GM19452 (cell line): ENCODE data around the gene SLC30A2.

Source experiments
- ATAC-seq: cut with Tn5 transposase; IDR thresholded peaks from one replicate; pipeline ENCODE4 v1.9.1; 2021; ENCODE audit not compliant: unreplicated experiment

The SLC30A2 gene

DNA sequence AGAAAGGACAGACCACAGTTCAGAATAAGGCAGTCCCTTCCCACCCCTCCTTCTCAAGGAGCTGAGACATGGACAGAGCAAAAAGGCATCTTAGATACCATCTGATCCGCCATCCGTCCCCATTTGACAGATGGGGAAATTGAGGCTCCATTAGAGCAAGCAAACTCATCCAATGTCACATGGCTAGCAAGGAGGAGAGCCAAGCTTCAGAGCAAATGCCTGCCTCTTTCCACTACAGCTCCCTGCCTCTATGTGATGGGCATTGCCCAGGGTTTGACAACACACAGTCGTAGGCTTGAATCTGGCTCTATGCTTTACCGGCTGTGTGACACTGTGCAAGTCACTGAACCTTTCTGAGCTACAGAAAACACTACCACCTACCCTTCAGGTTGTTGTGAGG is 3.9 kb downstream of the SLC30A2 start:
- ATAC-seq, result no peak

DNA sequence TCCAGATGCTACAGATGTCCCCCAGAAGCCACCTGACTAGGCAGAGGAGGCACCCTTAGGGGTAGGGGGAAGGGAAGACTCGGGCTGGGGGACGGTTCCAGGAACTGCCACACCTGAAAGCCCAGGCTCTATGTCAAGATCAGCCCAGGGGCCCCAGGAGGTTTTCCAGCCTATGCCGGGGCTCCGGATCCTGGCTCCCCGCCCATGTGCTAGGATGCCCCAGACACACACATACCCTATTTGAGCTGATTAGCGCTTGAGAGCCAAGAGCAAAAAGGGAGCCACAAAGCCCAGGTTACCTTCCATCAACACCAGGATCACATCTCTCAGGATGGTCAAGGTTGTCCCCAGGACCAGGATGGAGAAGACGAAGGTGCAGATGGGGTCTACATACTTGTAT is 4.5 kb downstream of the SLC30A2 start:
- ATAC-seq, result no peak

DNA sequence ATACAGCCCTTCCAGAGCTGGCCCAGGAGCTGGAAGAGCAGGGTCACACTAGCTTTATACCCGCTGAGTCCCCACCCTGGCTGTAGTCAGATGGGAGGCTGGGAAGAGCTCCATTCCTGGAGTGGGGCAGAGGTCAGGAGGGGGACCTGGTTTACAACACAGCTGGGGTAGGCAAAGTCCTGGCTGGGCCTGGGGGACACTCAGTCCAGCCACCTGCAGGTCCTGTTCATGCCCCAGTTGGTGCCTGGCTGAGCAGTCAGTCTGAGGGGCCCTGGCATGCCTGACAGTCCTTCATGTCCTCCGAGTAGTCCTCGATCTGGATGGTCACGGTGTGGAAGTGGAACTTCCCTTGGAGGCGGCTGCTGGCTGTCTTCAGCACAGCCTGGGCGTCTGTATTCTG is 7.0 kb downstream of the SLC30A2 start:
- no peak for ATAC-seq

DNA sequence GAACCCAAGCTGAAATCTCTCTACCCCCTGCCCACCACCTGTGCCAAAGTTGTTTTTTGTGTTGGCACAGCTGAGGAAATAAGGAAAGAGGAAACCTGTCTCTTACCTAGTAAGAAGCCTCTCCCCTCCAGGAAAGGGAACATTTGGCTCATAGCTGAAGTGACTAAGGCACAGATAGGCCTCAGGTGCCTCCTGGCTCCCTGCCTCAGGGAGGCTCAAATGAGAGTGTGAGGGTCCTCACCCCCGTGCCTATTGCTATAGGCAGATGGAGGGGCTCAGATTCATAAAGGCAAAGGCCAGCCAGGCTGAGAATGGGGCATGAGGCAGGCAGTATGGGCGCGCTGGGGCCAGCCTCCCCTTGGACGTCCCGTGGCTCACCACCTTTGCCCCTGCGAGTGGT is 7.4 kb downstream of the SLC30A2 start:
- no peak for ATAC-seq

DNA sequence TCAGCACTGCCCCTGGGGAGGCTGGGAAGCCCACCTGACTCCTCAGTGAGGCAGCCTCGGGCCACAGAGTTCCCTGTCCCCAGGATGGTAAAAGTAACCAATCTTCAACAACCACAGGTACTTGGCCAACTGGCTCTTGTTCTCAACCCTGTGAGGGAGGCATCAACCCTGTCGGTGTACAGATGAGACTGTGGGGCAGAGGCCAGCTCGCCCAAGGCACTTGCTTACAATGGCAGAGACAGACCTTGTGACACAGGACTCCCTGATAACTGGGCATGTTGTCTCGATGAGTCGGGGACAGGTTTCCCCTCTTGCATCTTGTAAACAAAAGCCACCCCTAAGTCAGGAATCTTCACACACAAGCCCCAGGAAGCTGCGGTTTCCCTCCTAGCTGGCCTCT is 8.0 kb downstream of the SLC30A2 start:
- ATAC-seq, result no peak

DNA sequence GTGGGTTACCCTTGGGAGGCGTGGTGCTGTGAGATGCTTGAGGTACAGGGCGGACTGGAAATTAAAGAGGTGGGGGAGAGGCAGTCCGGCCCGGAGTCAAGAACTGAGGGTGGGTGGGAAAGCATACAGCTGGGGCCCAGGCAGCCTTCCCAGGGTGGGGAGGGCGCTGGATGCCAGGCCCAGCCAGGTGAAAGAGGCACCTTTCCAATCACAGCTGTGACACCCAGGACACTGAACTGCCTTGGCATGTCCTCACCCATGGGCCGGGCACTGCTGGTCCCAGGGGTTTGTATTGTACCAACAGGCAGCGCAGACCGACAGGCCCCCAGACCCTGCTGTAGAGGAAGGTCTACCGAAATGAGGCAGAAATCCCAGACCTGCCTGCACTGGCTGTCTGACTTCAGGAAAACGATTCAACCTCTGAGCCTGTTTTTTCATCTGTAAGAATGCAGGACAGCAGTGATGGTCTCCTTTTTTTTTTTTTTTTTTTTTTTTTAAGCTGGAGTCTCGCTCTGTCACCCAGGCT is 9.1 kb downstream of the SLC30A2 start:
- no peak for ATAC-seq

DNA sequence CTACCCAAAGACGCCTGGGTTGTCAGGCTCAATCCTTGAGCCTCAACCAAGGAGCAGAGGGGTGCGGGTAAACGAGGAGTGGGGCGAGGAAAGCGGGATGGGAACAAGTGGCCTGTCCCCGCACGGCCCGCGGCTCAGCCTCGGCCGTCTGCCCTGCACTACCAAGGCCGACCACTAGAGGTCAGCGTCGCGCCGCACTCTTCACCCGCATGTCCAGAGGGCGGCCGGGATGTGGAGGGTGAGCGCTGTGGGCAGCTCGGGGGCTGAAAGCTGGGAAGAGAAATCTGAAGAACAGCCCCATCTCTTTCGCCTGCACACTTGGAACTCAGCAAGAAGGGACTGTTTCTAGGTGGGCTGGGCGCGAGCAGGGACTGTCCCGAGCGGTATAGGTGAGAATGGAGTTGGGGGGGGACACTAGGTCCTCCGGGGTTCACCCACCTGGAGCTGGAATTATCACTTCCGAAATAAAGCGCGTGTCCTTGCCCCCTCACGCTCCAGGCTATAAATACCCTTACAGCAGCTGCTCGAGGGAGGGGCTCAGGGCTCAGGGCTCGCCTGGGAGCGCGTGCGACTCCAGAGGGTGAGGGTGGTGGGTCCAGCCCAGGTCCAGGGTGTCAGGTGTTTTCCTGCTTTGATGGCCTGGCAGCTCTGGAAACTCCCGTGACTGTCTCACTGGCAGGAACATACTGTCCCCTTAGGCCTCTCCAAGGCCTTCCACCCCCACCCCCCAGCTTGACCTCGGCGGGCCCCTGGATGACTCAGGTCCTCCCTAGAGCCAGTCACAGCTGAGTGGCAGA is 9.8 kb downstream of the SLC30A2 start:
- ATAC-seq, result peak; percentile 60

DNA sequence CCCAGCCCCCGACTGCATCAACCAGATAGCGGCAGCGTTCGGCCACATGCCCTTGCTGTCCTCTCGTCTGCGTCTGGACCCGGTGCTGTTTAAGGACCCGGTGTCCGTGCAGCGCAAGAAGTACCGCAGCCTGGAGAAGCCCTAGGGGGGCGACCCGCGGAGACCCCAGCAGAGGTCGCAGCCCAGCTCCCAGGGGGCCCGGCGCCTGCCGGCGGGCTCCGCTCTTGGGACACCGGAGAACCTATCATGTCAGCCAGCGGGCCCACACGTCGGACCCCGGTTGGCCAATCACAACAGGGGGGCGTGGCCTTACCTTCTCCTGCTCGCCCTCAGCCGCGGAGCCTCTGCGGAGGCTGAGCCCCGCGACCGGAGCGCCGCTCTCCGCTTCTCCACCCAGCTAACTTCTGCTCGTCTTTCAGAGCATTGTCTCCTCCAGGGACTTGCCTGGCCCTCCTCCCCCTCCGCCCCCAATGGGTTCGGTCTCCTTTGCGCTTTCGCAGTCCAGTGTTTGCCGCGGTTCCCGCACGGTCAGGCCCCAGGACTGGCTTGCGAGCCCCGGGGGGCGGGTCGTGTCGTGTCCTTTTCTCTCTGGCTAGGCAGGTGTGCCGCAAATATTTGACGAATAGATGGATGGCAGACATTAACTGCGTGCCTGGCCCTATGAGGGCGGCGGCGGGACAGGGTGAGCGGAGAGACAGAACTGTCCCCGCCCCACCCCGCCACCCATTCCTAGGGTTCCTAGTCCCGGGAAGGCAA is 10.5 kb downstream of the SLC30A2 start:
- peak; percentile 86 for ATAC-seq

DNA sequence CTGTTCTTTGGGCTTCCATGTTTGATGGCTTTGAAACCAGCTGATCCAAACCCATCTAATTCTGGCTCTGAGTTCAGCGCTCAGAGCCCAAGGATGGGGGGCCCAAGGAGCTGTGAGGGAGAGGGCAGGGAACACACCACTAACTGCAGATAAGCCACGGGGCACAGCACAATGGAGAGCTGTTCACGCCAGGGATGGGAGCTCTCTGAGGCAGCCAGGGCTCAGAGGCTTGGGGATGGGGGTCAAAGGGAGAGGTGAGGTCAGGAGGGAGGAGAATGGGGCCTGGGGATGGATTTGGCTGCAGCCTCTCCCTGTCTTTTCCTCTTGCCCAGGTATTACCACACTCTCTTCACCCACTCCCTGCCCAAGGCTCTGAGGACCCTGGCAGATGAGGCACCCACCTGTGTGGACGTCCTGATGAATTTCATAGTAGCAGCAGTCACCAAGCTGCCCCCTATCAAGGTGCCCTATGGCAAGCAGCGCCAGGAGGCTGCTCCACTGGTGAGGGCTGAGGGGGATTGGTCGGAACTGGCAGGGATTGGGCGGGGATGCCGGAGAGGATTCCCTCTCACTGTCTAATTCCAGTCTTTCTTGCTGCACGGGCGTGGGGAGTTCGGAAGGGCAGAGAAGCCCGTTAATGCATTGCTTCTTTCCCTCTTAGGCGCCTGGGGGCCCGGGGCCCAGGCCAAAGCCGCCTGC is 11.3 kb downstream of the SLC30A2 start:
- no peak for ATAC-seq

DNA sequence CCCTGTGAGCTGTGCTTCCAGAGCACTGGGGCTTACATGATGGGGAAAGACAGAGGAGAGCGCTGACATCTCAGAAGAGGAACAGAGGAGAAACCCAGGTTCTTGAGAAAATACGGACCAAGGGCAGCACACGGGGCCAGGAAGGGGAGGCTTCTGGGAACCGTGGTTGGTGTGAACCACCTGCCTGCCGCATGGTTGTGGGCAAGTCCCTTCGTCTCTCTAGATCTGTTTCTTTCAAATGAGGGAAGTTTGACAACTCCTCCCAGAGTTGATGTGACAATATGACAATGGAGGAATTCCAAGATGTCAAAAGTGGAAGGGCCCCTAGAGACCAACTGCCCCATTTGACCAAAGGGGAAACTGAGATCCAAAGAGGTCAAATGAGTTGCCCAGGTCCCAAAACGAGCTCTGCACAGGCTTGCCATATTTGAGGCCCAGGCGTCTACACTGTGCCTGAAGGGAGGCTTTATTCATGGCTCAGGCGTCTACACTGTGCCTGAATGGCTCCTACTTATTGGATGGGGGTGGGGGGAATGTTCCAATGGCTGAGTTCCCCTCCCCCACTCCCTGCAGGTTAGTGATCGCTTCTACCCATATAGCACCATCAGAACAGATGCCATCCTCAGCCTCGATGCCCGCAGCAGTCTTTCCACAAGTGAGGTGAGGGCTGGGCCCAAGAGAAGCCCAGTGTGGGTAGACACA is 13.1 kb downstream of the SLC30A2 start:
- no peak for ATAC-seq

DNA sequence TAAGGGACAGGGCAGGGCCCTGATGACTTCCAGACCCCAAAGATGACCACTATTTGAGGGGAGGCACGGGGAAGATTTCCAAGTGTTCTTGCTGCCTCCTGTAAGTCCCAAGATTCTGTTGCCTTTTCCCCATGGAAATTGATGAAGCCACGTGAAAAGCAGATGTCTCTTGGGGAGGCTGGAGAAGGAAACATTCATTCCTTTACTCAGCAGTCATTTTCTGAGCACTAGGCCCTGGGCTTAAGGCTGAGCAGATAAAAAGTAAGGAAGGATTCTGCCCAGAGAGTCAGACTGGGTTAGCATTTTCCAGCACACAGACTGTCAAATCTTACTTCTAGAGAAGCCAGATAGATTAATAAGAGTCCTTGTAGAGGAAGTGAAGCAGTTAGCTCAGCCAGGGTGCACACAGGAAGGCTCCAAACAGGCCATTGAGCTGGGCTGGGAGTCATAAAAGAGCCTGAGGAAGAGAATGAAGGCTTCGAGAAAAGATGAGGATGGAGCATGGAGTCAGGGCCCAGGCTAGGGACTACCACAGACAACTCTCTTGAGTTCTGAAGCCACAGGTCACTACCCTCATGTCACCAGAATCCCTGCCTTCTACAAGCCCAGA is 14.2 kb downstream of the SLC30A2 start:
- no peak for ATAC-seq

DNA sequence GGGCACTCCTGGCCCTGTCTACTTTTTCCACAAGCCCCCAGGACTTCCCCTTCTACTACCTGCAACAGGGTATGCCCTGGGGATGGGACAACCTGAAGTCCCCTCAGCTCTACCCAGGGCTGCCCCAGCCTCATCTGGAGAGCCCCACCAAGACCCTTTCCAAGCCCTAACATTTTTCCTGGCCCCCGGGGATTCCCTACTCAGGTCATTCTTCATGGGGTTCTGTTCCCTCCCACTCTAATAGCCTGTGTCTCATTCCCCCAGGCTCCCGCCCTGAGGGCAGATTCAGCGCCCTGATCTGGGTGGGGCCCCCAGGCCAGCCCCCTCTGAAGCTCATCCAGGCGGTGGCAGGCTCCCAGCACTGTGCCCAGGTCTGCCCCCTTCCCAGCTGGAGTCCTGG is 14.7 kb downstream of the SLC30A2 start:
- ATAC-seq, result no peak

DNA sequence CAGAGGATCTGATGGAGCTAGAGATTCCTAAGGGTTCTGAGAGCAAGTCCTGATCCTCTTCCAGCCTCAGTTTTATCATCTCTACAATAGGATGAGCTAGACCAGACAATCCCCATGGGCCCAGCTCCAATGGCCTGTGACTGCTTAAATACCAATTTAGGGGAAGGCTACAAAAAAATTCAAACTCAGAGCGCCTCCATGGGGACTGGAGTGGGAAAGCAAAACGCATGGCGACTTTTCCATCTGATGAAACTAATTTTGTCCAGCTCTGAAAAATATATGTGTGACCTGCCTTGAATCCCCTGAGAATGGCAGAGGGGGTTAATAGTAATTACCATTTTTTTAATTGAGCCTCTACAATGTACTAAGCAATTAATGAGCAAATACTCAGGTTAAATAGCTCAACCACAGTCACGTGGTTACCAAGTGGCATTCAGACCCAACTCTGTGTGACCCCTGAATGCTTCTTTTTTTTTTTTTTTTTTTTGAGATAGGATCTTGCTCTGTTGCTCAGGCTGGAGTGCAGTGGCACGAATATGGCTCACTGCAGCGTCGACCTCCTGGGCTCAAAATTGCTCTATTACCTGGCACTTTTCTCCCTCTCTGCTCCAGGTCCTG is 15.9 kb downstream of the SLC30A2 start:
- no peak for ATAC-seq

DNA sequence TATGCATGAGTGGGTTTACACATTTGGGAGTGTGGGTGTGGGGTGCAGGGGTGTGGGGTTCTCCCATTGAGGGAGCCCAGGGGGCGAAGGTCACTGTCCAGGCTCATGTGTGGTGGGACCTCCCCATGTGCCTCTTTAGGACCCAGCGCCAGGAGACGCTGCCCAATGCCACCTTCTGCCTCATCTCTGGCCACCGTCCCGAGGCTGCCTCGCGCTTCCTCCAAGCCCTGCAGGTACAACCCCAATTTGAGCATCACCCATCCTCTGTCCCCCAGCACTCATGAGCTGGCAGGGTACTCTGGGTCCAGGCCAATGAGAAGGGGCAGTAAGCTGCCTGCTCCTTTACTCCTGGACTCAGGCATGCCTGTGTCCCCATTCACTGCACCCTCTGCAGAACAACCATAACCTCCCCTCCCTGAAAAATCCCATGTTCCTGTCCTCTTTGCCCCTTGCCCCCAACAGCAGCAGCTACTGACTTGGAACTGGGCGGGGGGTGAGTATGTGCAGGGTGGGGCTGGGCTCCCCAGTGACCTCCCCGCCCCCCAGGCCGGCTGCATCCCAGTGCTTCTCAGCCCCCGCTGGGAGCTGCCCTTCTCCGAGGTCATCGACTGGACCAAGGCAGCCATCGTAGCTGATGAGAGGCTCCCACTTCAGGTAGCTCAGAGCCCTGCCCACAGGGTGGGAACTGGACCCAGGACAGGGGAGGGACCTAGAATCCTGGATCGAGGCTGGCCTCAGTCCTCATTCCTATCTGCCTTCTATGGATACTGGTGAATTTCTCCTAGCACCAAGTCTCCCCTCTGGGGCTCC is 16.7 kb downstream of the SLC30A2 start:
- ATAC-seq, result no peak

DNA sequence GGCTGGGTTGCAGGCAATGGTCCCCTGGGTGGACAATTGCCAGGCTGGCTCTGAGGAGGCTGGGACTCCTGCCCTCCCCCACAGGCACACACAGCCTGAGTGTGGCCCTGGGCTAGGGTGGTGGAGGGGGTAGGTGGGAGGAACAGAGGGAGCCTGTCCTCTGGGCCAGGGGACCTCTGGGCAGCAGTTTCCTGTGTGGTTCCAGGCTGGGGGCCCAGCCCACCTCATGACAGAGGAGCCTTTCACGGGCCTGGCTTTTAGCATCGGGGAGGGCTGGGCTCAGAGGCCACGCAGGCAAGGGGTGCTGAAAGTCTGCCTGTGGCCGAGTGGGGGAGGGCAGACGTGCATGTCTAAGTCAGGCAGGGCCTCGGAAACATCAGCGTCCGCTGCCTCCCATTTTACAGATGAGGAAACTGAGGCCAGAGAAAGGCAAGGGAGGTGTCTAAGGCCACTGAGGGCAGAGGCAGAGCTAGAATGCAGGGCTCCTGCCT is 17.4 kb downstream of the SLC30A2 start:
- ATAC-seq, result no peak

DNA sequence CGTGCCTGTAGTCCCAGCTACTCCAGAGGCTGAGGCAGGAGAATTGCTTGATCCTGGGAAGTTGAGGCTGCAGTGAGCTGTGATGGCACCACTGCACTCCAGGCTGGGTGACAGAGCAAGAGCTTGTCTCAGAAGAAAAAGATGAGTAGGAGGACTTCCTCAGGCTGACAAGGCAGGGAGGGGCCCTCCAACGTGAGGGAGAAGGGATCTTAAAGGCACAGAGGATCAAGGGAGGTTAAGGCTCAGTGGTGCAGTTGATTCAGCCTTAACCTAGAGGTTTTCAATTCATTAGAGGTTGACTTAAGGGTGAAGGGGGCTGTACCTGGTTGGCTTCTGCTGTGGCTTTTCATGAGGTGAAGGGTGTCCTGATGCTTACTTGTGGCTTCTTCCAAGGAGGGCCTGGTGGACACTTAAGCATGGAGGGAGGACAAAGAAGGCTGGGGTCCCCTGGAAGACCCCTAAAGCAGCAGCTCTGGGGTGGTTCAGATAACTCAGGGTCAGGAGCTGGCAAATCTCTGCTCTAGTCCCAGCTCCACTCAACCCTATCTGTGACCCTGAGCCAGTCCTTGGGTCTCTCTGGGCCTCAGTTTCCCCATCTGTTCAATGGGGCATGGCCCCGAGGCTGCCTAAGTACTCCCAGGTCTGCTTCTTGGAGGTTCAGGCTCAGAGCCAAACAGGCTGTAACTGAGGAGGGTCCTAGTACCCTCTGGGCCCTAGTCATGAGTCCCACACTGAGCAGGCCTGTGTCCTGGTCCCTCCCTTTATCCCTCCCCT is 18.0 kb downstream of the SLC30A2 start:
- no peak for ATAC-seq

DNA sequence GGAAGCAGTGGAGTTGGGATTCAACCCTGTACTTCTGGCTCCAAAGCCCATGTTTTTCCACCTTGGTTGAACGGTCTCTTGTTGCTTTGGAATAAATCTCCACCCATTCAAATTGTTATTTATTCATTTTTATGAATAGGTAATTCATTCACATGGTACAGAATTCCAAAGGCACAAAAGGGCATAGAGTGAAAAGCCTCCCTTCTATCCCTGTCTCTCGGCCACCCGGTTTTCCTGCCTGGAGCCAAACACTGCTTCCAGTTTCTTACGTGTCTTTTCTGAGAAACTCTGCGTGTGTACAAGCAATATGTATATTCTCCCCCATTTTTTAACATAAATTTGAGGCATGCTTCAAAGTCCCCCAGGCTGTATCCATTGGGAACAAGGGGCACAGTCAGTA is 20.4 kb downstream of the SLC30A2 start:
- ATAC-seq, result no peak

DNA sequence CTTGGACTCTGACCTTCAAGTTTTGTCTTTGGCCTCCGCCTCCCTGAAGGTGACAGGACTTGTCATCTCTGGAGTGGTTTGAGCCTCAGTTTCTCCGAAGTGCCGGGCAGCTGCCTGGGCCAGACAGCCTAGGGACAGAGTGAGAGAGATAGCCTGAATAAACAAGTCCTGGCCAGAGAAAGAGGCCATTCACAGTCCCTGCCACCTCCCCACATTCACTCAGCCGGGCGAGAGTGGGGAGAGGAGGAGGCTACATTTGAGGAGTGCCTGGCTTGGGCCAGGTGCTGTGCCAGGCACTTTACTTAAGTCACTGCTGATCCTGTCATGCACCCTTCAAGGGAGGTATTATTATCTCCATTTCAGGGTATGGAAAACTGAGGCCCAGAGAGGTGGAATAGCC is 20.9 kb downstream of the SLC30A2 start:
- no peak for ATAC-seq
